Stimulated activated CD4-positive, alpha-beta T cell treated with anti-CD3 and anti-CD28 coated beads, Interleukin-2, amount 100 ng/mL, for 24 hours (primary cell): Measurements from ENCODE around the gene JPH4.
"Not testable (repeated sequence)": the region's sequence is repeated elsewhere in the genome, so short reads cannot be mapped to it uniquely, and the experiment has no call there.

Experiments used
- DNase-seq, 2 donors: peaks; one replicate each; pipeline ENCODE4 v3.0.0-alpha.2; 2020

Gene JPH4

GRCh38 chr14:23544511-23545447 lies 33.8 kb downstream of the JPH4 start:
- no peak for DNase-seq

- no peak for DNase-seq
These were observed 35.2 kb downstream of the JPH4 start for GRCh38 chr14:23543403-23543802.

GRCh38 chr14:23542261-23542660 lies 36.3 kb downstream of the JPH4 start:
- no peak for DNase-seq

GRCh38 chr14:23540141-23540469 lies 38.5 kb downstream of the JPH4 start:
- DNase-seq = no peak

GRCh38 chr14:23539248-23540140 lies 39.1 kb downstream of the JPH4 start:
- DNase-seq = no peak

- no peak for DNase-seq
These were observed 39.8 kb downstream of the JPH4 start for GRCh38 chr14:23538785-23539184.

GRCh38 chr14:23538050-23538718 lies 40.4 kb downstream of the JPH4 start:
- no peak for DNase-seq

GRCh38 chr14:23537351-23538049 lies 41.1 kb downstream of the JPH4 start:
- no peak for DNase-seq

GRCh38 chr14:23536906-23537305 lies 41.7 kb downstream of the JPH4 start:
- DNase-seq = not testable (repeated sequence)

- DNase-seq = no peak
These were observed 42.1 kb downstream of the JPH4 start for GRCh38 chr14:23536494-23536893.

- DNase-seq = no peak
These were observed 42.6 kb downstream of the JPH4 start for GRCh38 chr14:23535943-23536342.

- DNase-seq = no peak
These were observed 44.7 kb downstream of the JPH4 start for GRCh38 chr14:23533652-23534435.

- DNase-seq = no peak
These were observed 45.9 kb downstream of the JPH4 start for GRCh38 chr14:23532658-23533057.

GRCh38 chr14:23531391-23531790 lies 47.2 kb downstream of the JPH4 start:
- no peak for DNase-seq

- no peak for DNase-seq
These were observed 48.1 kb downstream of the JPH4 start for GRCh38 chr14:23530375-23531055.

GRCh38 chr14:23529016-23529415 lies 49.6 kb downstream of the JPH4 start:
- DNase-seq = no peak

GRCh38 chr14:23528555-23528954 lies 50.0 kb downstream of the JPH4 start:
- DNase-seq = no peak

- no peak for DNase-seq
These were observed 53.0 kb downstream of the JPH4 start for GRCh38 chr14:23525611-23526010.

- DNase-seq = no peak
These were observed 53.6 kb downstream of the JPH4 start for GRCh38 chr14:23524954-23525353.

GRCh38 chr14:23523229-23524016 lies 55.2 kb downstream of the JPH4 start:
- no peak for DNase-seq
